ENCODE measurements around the gene ADAM15.

- TF ChIP-seq CTCF (IDR thresholded peaks at IDR 0.05) (no peak), POLR2A (IDR thresholded peaks at IDR 0.05) (no peak)
Measured at GRCh38 chr1:155057104-155057503, 6.0 kb downstream of the ADAM15 start.

Data from right lobe of liver (tissue), 4 donors.